Natural killer cell treated with Interleukin-12 subunit alpha and Interleukin-12 subunit beta and Interleukin-15 and Interleukin-18, amount 100 ng/mL, for 72 hours (primary cell): ENCODE measurements around the gene RASSF4. TPM values are rescaled to one million over a fixed set of nuclear protein-coding genes. Genes with fewer than 3 reads are reported as not detected.
A peak's percentile ranks its signal among the peaks of the same experiment; 100 is the strongest.

Experiments used
- ATAC-seq, 2 donors: fragments of 150-1000 bp; cut with Tn5 transposase in 1 of 2; sonication (Bioruptor Pico), chemical (Tn5 transposase) in 1 of 2; 2 replicates each; pipeline ENCODE4 v1.10.0; 2021
- DNase-seq: peaks from one replicate; pipeline ENCODE4 v3.0.0; 2022; ENCODE audit warnings: low spot score
- H3K27ac Mint-ChIP-seq, 2 donors: 1 replicate in 1 of 2; 2 replicates in 1 of 2; pipeline ENCODE4 v1.8.0; 2022; ENCODE audit warnings: mixed read lengths in 2 of 2, mild to moderate bottlenecking in 1 of 2, moderate library complexity in 1 of 2
- H3K27me3 Mint-ChIP-seq, 2 donors: 1 replicate in 1 of 2; 2 replicates in 1 of 2; pipeline ENCODE4 v1.8.0; 2022; ENCODE audit warnings: mixed read lengths in 2 of 2
- H3K36me3 Mint-ChIP-seq: one replicate; pipeline ENCODE4 v1.8.0; 2022; ENCODE audit warnings: mixed read lengths
- H3K4me1 Mint-ChIP-seq, 2 donors: 1 replicate in 1 of 2; 2 replicates in 1 of 2; pipeline ENCODE4 v1.8.0; 2022; ENCODE audit warnings: low read depth in 2 of 2, mixed read lengths in 2 of 2, mild to moderate bottlenecking in 1 of 2
- H3K4me3 Mint-ChIP-seq: one replicate; pipeline ENCODE4 v1.8.0; 2022; ENCODE audit warnings: mixed read lengths
- H3K9me3 Mint-ChIP-seq: 2 replicates; pipeline ENCODE4 v1.8.0; 2022; ENCODE audit warnings: mixed read lengths
- total RNA-seq, 2 donors: library from RNA; stranded (reverse); gene quantifications; one replicate each; pipeline ENCODE4 v1.2.3, GENCODE V29; 2022

Gene RASSF4
- total RNA-seq, 2 donors from 2014 or later, result 9.3 to 44.9 TPM

GRCh38 chr10:44947371-44948152 is 12.0 kb upstream of the RASSF4 start:
- Mint-ChIP-seq H3K36me3 (peaks cover 25% of the 10 kb centered on the region), H3K4me1 (peaks cover 0 to 18% of the 10 kb centered on the region in 2 donors), H3K4me3 (no peak overlapping the region), H3K9me3 (peaks cover 12% of the 10 kb centered on the region), H3K27ac (no peak overlapping the region), H3K27me3 (peaks cover 0 to 11% of the 10 kb centered on the region in 2 donors)
- ATAC-seq (no peak), DNase-seq (no peak)

- Mint-ChIP-seq H3K4me1 (peaks cover 0 to 18% of the 10 kb centered on the region in 2 donors), H3K27ac (no peak overlapping the region), H3K4me3 (no peak overlapping the region), H3K36me3 (peaks cover 20% of the 10 kb centered on the region), H3K27me3 (peaks cover 0 to 5% of the 10 kb centered on the region in 2 donors), H3K9me3 (peaks cover 12% of the 10 kb centered on the region)
- no peak for ATAC-seq
- DNase-seq, result no peak
Observed at GRCh38 chr10:44948642-44949041, 11.0 kb upstream of the RASSF4 start.

- DNase-seq (no peak), ATAC-seq (no peak)
- peaks cover 9% of the 10 kb centered on the region for H3K9me3 Mint-ChIP-seq
- peaks cover 0 to 2% of the 10 kb centered on the region in 2 donors for H3K27me3 Mint-ChIP-seq
- peaks cover 17% of the 10 kb centered on the region for H3K36me3 Mint-ChIP-seq
- H3K4me3 Mint-ChIP-seq, result no peak overlapping the region
- peaks cover 0 to 18% of the 10 kb centered on the region in 2 donors for H3K4me1 Mint-ChIP-seq
- H3K27ac Mint-ChIP-seq, result no peak overlapping the region
Observed at GRCh38 chr10:44949127-44949802, 10.3 kb upstream of the RASSF4 start.

GRCh38 chr10:44949915-44950314 is 9.7 kb upstream of the RASSF4 start:
- peaks cover 10% of the 10 kb centered on the region for H3K36me3 Mint-ChIP-seq
- H3K27me3 Mint-ChIP-seq, result no peaks in the 10 kb centered on the region
- H3K4me1 Mint-ChIP-seq, result peaks cover 4 to 21% of the 10 kb centered on the region in 2 donors

GRCh38 chr10:44950326-44951225 is 9.0 kb upstream of the RASSF4 start:
- DNase-seq, result no peak
- no peaks in the 10 kb centered on the region for H3K9me3 Mint-ChIP-seq

More at GRCh38 chr10:44949915-44950314, 9.7 kb upstream of the RASSF4 start:
- ATAC-seq (no peak), DNase-seq (no peak)
- Mint-ChIP-seq H3K4me3 (no peak overlapping the region), H3K27ac (no peak overlapping the region), H3K9me3 (peaks cover 3% of the 10 kb centered on the region)

GRCh38 chr10:44951576-44952226 is 7.9 kb upstream of the RASSF4 start:
- H3K36me3 Mint-ChIP-seq, result peaks cover 4% of the 10 kb centered on the region
- no peak overlapping the region for H3K27ac Mint-ChIP-seq
- H3K27me3 Mint-ChIP-seq, result no peaks in the 10 kb centered on the region
- H3K9me3 Mint-ChIP-seq, result no peaks in the 10 kb centered on the region
- H3K4me1 Mint-ChIP-seq, result peaks cover 11 to 18% of the 10 kb centered on the region in 2 donors
- no peak for DNase-seq
- no peak for ATAC-seq
- no peak overlapping the region for H3K4me3 Mint-ChIP-seq

More at GRCh38 chr10:44950326-44951225, 9.0 kb upstream of the RASSF4 start:
- Mint-ChIP-seq H3K4me1 (peaks cover 6 to 22% of the 10 kb centered on the region in 2 donors), H3K27me3 (no peaks in the 10 kb centered on the region), H3K27ac (no peak overlapping the region), H3K4me3 (no peak overlapping the region), H3K36me3 (peaks cover 5% of the 10 kb centered on the region)
- ATAC-seq, result no peak

- no peaks in the 10 kb centered on the region for H3K9me3 Mint-ChIP-seq
- H3K27ac Mint-ChIP-seq, result no peak overlapping the region
- DNase-seq (no peak), ATAC-seq (no peak)
- no peak overlapping the region for H3K4me3 Mint-ChIP-seq
- no peaks in the 10 kb centered on the region for H3K27me3 Mint-ChIP-seq
- H3K4me1 Mint-ChIP-seq, result peaks cover 11 to 22% of the 10 kb centered on the region in 2 donors
- peaks cover 4% of the 10 kb centered on the region for H3K36me3 Mint-ChIP-seq
Observed at GRCh38 chr10:44952779-44953231, 6.8 kb upstream of the RASSF4 start.

GRCh38 chr10:44954042-44954441 is 5.6 kb upstream of the RASSF4 start:
- H3K4me1 Mint-ChIP-seq, result peaks cover 20 to 28% of the 10 kb centered on the region in 2 donors
- ATAC-seq, result no peak
- no peaks in the 10 kb centered on the region for H3K9me3 Mint-ChIP-seq
- DNase-seq, result no peak
- no peaks in the 10 kb centered on the region for H3K27me3 Mint-ChIP-seq
- H3K36me3 Mint-ChIP-seq, result peaks cover 4% of the 10 kb centered on the region
- H3K27ac Mint-ChIP-seq, result peak overlapping the region in 1 of 2 donors; percentile 32
- no peak overlapping the region for H3K4me3 Mint-ChIP-seq

GRCh38 chr10:44954962-44955361 is 4.6 kb upstream of the RASSF4 start:
- Mint-ChIP-seq H3K4me1 (peaks cover 20 to 28% of the 10 kb centered on the region in 2 donors), H3K4me3 (no peak overlapping the region)

GRCh38 chr10:44955413-44956070 is 4.1 kb upstream of the RASSF4 start:
- H3K4me1 Mint-ChIP-seq, result peaks cover 25 to 32% of the 10 kb centered on the region in 2 donors
- no peak for DNase-seq
- H3K27ac Mint-ChIP-seq, result peak overlapping the region in 1 of 2 donors; percentile 20
- H3K36me3 Mint-ChIP-seq, result peaks cover 4% of the 10 kb centered on the region
- no peak for ATAC-seq
- H3K27me3 Mint-ChIP-seq, result no peaks in the 10 kb centered on the region
- H3K9me3 Mint-ChIP-seq, result no peaks in the 10 kb centered on the region
- no peak overlapping the region for H3K4me3 Mint-ChIP-seq

More at GRCh38 chr10:44954962-44955361, 4.6 kb upstream of the RASSF4 start:
- no peak for ATAC-seq
- no peak for DNase-seq
- no peaks in the 10 kb centered on the region for H3K9me3 Mint-ChIP-seq
- peaks cover 4% of the 10 kb centered on the region for H3K36me3 Mint-ChIP-seq
- peak overlapping the region in 1 of 2 donors; percentile 32 for H3K27ac Mint-ChIP-seq
- H3K27me3 Mint-ChIP-seq, result no peaks in the 10 kb centered on the region

- Mint-ChIP-seq H3K27ac (peak overlapping the region in 1 of 2 donors; percentile 20), H3K4me1 (peaks cover 32 to 36% of the 10 kb centered on the region in 2 donors)
Observed at GRCh38 chr10:44956226-44956625, 3.4 kb upstream of the RASSF4 start.

More at GRCh38 chr10:44956226-44956625, 3.4 kb upstream of the RASSF4 start:
- ATAC-seq, result no peak
- H3K4me3 Mint-ChIP-seq, result no peak overlapping the region
- no peaks in the 10 kb centered on the region for H3K27me3 Mint-ChIP-seq
- no peak for DNase-seq
- no peaks in the 10 kb centered on the region for H3K9me3 Mint-ChIP-seq
- H3K36me3 Mint-ChIP-seq, result peaks cover 4% of the 10 kb centered on the region
